H1 (cell line): Measurements from ENCODE around the gene DCTN1. TPM values are rescaled to one million over a fixed set of nuclear protein-coding genes. Genes with fewer than 3 reads are reported as not detected.

Experiments
- CTCF ChIA-PET: fragments of 300-600 bp; sonication (Branson Sonifier 250); formaldehyde crosslinking; loops from one replicate; lab custom pipeline; 2021; ENCODE audit not compliant: partially characterized antibody; lab: Charles Lee
- POLR2A ChIA-PET: fragments of 300-600 bp; sonication (Branson Sonifier 250); formaldehyde crosslinking; loops from one replicate; lab custom pipeline; 2021; ENCODE audit warnings: inconsistent platforms; ENCODE audit not compliant: partially characterized antibody; lab: Charles Lee
- DNase-seq, 2 experiments: peaks; one replicate each; pipeline versions ENCODE4 v3.0.0 to v3.0.0-alpha.2; 2010 to 2022; ENCODE audit warnings: low spot score in 2 of 2, low read depth in 1 of 2, mixed read lengths in 1 of 2
- FAIRE-seq: peaks from 2 replicates; lab custom pipeline; 2011; peaks lifted over from hg19 to GRCh38; lab: Jason Lieb, UNC
- H2AFZ ChIP-seq: 2 replicates; pipeline ENCODE4 v1.8.1; 2012; ENCODE audit warnings: low read length, inconsistent platforms
- H2AK5ac ChIP-seq: 2 replicates; pipeline ENCODE4 v1.6.1; 2013; ENCODE audit warnings: low read depth, low read length
- H2BK120ac ChIP-seq: replicated peaks from 2 replicates; pipeline ENCODE3; 2013; ENCODE audit warnings: low read depth, low read length, inconsistent platforms
- H2BK12ac ChIP-seq: 2 replicates; pipeline ENCODE4 v1.6.1; 2013; ENCODE audit warnings: low read depth, low read length
- H2BK15ac ChIP-seq: 2 replicates; pipeline ENCODE4 v1.6.1; 2013; ENCODE audit warnings: low read length
- H2BK20ac ChIP-seq: 2 replicates; pipeline ENCODE4 v1.6.1; 2013; ENCODE audit warnings: low read length
- H2BK5ac ChIP-seq: 2 replicates; pipeline ENCODE4 v1.6.1; 2013; ENCODE audit warnings: low read depth, low read length
- H3K14ac ChIP-seq: 2 replicates; pipeline ENCODE4 v1.6.1; 2013; ENCODE audit warnings: inconsistent platforms; ENCODE audit not compliant: insufficient read length
- H3K18ac ChIP-seq: 2 replicates; pipeline ENCODE4 v1.6.1; 2013; ENCODE audit warnings: low read length; ENCODE audit errors: extremely low read depth
- H3K23ac ChIP-seq: 2 replicates; pipeline ENCODE4 v1.6.1; 2013; ENCODE audit warnings: inconsistent platforms; ENCODE audit not compliant: insufficient read length
- H3K23me2 ChIP-seq: 2 replicates; pipeline ENCODE4 v1.6.1; 2013; ENCODE audit warnings: low read depth, low read length
- H3K27ac ChIP-seq: 2 replicates; pipeline ENCODE4 v1.6.1; 2011; ENCODE audit warnings: low read depth, low read length, inconsistent platforms
- H3K27me3 ChIP-seq, 4 experiments: replicated peaks in 1 of 4; 1 replicate in 1 of 4; 2 replicates in 3 of 4; pipeline versions ENCODE4 v1.6.1 to v1.8.1; 2011 to 2013; ENCODE audit warnings: low read length in 3 of 4, mild to moderate bottlenecking in 3 of 4, inconsistent platforms in 2 of 4, mixed read lengths in 2 of 4, moderate library complexity in 1 of 4; ENCODE audit not compliant: control insufficient read depth in 3 of 4, insufficient read depth in 3 of 4; ENCODE audit errors: extremely low read depth in 1 of 4
- H3K36me3 ChIP-seq, 4 experiments: 2 replicates each; pipeline versions ENCODE4 v1.6.1 to v1.8.1; 2011 to 2013; ENCODE audit warnings: mild to moderate bottlenecking in 4 of 4, low read length in 3 of 4, moderate library complexity in 2 of 4, control low read depth in 1 of 4, inconsistent platforms in 1 of 4; ENCODE audit not compliant: insufficient read depth in 4 of 4, control insufficient read depth in 2 of 4
- H3K4ac ChIP-seq: replicated peaks from 2 replicates; pipeline ENCODE3; 2013; ENCODE audit warnings: low read length, low read depth, mixed read lengths, inconsistent platforms; ENCODE audit not compliant: insufficient read length
- H3K4me1 ChIP-seq, 4 experiments: replicated peaks in 1 of 4; 1 replicate in 1 of 4; 2 replicates in 3 of 4; pipeline versions ENCODE4 v1.6.1 to v1.8.1; 2011 to 2013; ENCODE audit warnings: low read length in 3 of 4, inconsistent platforms in 2 of 4, mixed read lengths in 1 of 4; ENCODE audit not compliant: insufficient read depth in 4 of 4, control insufficient read depth in 3 of 4
- H3K4me2 ChIP-seq, 2 experiments: 2 replicates each; pipeline versions ENCODE4 v1.6.1 to v1.8.1; 2011 to 2013; ENCODE audit warnings: low read depth in 2 of 2, low read length in 2 of 2, control low read depth in 1 of 2, inconsistent platforms in 1 of 2, mild to moderate bottlenecking in 1 of 2; ENCODE audit not compliant: insufficient read depth in 1 of 2
- H3K4me3 ChIP-seq, 4 experiments: fragments of 200-600, 300-600 bp in 1 of 4; sonication (generic), shearing (Covaris generic), sonication (Bioruptor Twin) in 1 of 4; 2 replicates each; pipeline versions ENCODE4 v1.5.1 to v1.8.1; 2011 to 2016; ENCODE audit warnings: low read length in 4 of 4, low read depth in 3 of 4, control low read depth in 2 of 4, inconsistent platforms in 2 of 4, mild to moderate bottlenecking in 2 of 4, mixed read lengths in 1 of 4, moderate library complexity in 1 of 4; ENCODE audit not compliant: insufficient read depth in 2 of 4; ENCODE audit errors: extremely low read depth in 1 of 4
- H3K56ac ChIP-seq: replicated peaks from 2 replicates; pipeline ENCODE3; 2013; ENCODE audit warnings: low read depth, mild to moderate bottlenecking, mixed read lengths, low read length, inconsistent platforms; ENCODE audit not compliant: insufficient read length
- H3K79me1 ChIP-seq: 2 replicates; pipeline ENCODE4 v1.6.1; 2013; ENCODE audit warnings: low read depth, low read length, control low read depth
- H3K79me2 ChIP-seq, 2 experiments: 2 replicates each; pipeline versions ENCODE4 v1.6.1 to v1.8.1; 2012 to 2013; ENCODE audit warnings: low read length in 2 of 2, mild to moderate bottlenecking in 2 of 2, inconsistent platforms in 1 of 2; ENCODE audit not compliant: insufficient read depth in 2 of 2, control insufficient read depth in 1 of 2
- H3K9ac ChIP-seq, 4 experiments: replicated peaks in 1 of 4; 1 replicate in 1 of 4; 2 replicates in 3 of 4; pipeline versions ENCODE4 v1.6.1 to v1.8.1; 2011 to 2013; ENCODE audit warnings: low read depth in 3 of 4, low read length in 3 of 4, control low read depth in 2 of 4, mild to moderate bottlenecking in 2 of 4, moderate library complexity in 2 of 4, inconsistent platforms in 1 of 4; ENCODE audit errors: extremely low read depth in 1 of 4
- H3K9me3 ChIP-seq, 2 experiments: 2 replicates each; pipeline versions ENCODE4 v1.6.1 to v1.8.1; 2012 to 2013; ENCODE audit warnings: mild to moderate bottlenecking in 2 of 2, moderate library complexity in 2 of 2, control low read depth in 1 of 2, inconsistent platforms in 1 of 2, low read depth in 1 of 2, low read length in 1 of 2, mixed read lengths in 1 of 2; ENCODE audit not compliant: insufficient read depth in 2 of 2
- H4K20me1 ChIP-seq, 2 experiments: replicated peaks in 1 of 2; 2 replicates each; pipeline versions ENCODE3 to v1.8.1; 2011 to 2013; ENCODE audit warnings: inconsistent platforms in 2 of 2, low read length in 2 of 2, mild to moderate bottlenecking in 1 of 2; ENCODE audit not compliant: insufficient read depth in 2 of 2, control insufficient read depth in 1 of 2
- H4K5ac ChIP-seq: 2 replicates; pipeline ENCODE4 v1.6.1; 2013; ENCODE audit warnings: low read length, low read depth, mixed read lengths, inconsistent platforms; ENCODE audit not compliant: insufficient read length
- H4K8ac ChIP-seq: 2 replicates; pipeline ENCODE4 v1.8.0; 2013; ENCODE audit warnings: mild to moderate bottlenecking, moderate library complexity, low read length, inconsistent platforms; ENCODE audit not compliant: insufficient read depth; ENCODE audit errors: extremely low read depth
- H4K91ac ChIP-seq: replicated peaks from 2 replicates; pipeline ENCODE3; 2013; ENCODE audit warnings: low read length, mixed read lengths, inconsistent platforms; ENCODE audit not compliant: insufficient read length
- KDM4A ChIP-seq: IDR thresholded peaks from one replicate; pipeline ENCODE4 v1.7.1; 2012; ENCODE audit warnings: low read depth, mild to moderate bottlenecking, moderate library complexity, low read length, inconsistent platforms; ENCODE audit not compliant: severe bottlenecking
- polyA plus RNA-seq, 7 experiments: library from polyadenylated mRNA; depleted of rRNA in 3 of 7; stranded (reverse) in 5 of 7; unstranded in 2 of 7; fragments of >200 nt in 5 of 7; fragments of 200-250 nt in 2 of 7; gene quantifications; 1 replicate in 5 of 7; 2 replicates in 1 of 7; 4 replicates in 1 of 7; pipeline versions ENCODE4 v1.2.1 to v1.2.3, GENCODE V29; 2011 to 2013; ENCODE audit warnings: missing spikeins in 2 of 7, mixed read lengths in 2 of 7
- total RNA-seq: library from RNA; stranded (reverse); fragmentation: NEBNext Ultra II Directional; extraction: Animal tissue kit (Norgen Biotek cat#: 25700); gene quantifications from 2 replicates; pipeline ENCODE4 v1.2.1, GENCODE V29; 2021

The DCTN1 gene
- total and polyA plus RNA-seq, 2 of the 8 experiments (the other 6 are each of a cell fraction or from before 2014, with no cell fraction given): 105 to 162 TPM

GRCh38 chr2:74312913-74313312 is 67.2 kb downstream of the DCTN1 start:
- H3K4ac ChIP-seq: no peak overlapping the region
- DNase-seq (no peak), FAIRE-seq (no peak)
- H2BK15ac ChIP-seq: no peak overlapping the region
- H3K14ac ChIP-seq: no peak overlapping the region
- H3K79me2 ChIP-seq: no peaks in the 10 kb centered on the region
- no peak overlapping the region for H2AK5ac ChIP-seq
- no peaks in the 10 kb centered on the region for H3K27me3 ChIP-seq
- no peak overlapping the region for H2BK12ac ChIP-seq
- H3K56ac ChIP-seq: no peak overlapping the region
- no peak overlapping the region for H2BK20ac ChIP-seq
- ChIA-PET CTCF (interaction anchor here (0.6 to 3.0 kb wide), 6 partner anchors 9 to 63 kb away, joined by 3 to 20 read pairs (median 4); no protein-coding TSS in a partner anchor), POLR2A (no interaction called here)
- no peaks in the 10 kb centered on the region for H3K79me1 ChIP-seq
- no peaks in the 10 kb centered on the region for H3K36me3 ChIP-seq
- no peaks in the 10 kb centered on the region for H3K4me1 ChIP-seq
- H2BK120ac ChIP-seq: no peak overlapping the region
- H4K91ac ChIP-seq: no peak overlapping the region
- H3K27ac ChIP-seq: no peak overlapping the region
- no peak overlapping the region for H3K23ac ChIP-seq
- H3K9ac ChIP-seq: no peak overlapping the region
- no peak overlapping the region for H3K4me3 ChIP-seq
- no peak overlapping the region for H3K18ac ChIP-seq
- H4K8ac ChIP-seq: no peak overlapping the region
- no peak overlapping the region for H4K5ac ChIP-seq
- H3K9me3 ChIP-seq: no peaks in the 10 kb centered on the region
- no peak overlapping the region for H2AFZ ChIP-seq
- no peaks in the 10 kb centered on the region for H3K23me2 ChIP-seq
- no peak overlapping the region for H2BK5ac ChIP-seq
- no peaks in the 10 kb centered on the region for H4K20me1 ChIP-seq
- no peak overlapping the region for H3K4me2 ChIP-seq
- no peak for TF ChIP-seq KDM4A
